ENCODE measurements around the gene PNLDC1.
"Not testable (repeated sequence)": the region's sequence is repeated elsewhere in the genome, so short reads cannot be mapped to it uniquely, and the experiment has no call there.

PNLDC1 gene

DNA sequence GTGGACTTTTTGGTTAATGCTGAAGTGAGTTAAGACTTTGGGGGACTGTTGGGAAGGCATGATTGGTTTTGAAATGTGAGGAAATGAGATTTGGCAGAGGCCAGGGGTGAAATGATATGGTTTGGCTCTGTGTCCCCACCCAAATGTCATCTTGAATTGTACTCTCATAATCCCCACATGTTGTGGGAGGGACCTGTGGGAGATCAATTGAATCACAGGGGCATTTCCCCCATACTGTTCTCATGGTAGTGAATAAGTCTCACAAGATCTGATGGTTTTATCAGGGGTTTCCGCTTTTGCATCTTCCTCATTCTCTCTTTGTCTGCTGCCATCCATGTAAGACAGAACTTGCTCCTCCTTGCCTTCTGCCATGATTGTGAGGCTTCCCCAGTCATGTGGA, 49.8 kb downstream of the PNLDC1 start:
- not testable (repeated sequence) for DNase-seq (ENCODE audit: low spot score)

DNA sequence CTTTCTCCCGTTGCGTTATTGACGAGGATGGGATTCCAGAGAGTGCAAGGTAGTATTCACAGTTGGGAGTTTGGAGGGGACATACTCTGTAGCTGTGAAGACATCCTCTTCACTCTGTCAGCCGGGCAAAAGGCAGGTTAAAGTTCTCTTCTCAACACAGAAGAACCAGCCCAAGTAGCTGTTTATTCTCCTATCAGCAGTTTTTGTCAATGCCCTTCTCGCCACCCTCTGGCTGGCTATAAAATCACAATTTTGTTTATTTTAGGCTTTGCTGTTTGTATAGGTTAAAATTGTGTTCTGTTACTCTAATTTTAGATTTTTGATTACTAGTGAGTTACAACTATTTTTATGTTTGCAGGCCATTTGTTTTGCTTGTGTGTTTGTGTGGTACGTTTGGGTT, 52.8 kb downstream of the PNLDC1 start:
- DNase-seq (ENCODE audit: low spot score), result no peak

DNA sequence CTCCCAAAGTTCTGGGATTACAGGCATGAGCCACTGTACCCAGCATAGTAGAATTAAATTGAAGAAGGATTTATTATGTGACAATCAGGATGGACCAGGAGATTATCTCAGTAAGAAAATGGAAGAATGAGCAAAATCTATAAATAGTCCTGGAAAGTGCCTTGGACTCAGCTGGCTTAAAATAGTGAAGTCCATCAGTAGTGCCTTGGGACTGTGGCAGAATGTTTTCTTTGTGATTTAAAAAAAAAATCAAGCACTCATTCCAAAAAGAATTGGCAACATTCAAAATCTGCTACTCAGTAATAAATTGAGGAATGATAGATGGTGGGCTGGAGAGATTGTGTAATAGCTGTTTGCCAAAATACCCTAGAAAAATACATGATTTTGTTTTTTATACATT, 53.7 kb downstream of the PNLDC1 start:
- no peak for DNase-seq (ENCODE audit: low spot score)

DNA sequence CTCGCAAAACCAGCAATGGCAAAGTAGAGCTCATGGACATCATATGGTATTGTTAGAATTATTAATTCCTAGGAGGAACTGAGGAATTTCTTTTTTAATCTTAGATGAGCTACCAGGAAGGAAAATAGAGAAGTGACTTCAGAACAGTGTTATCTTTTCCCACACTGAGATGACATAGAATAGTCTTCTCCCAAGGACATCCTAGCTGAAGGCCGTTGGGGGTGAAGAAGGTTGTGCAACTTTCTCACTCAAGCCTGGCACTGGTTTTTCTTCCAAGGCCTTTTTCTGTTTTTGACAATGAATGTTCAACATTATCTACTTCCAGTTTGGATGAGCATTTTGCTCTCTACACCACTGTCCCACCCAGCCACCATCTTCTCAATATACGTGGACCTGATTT, 54.9 kb downstream of the PNLDC1 start:
- DNase-seq (ENCODE audit: low spot score), result no peak

DNA sequence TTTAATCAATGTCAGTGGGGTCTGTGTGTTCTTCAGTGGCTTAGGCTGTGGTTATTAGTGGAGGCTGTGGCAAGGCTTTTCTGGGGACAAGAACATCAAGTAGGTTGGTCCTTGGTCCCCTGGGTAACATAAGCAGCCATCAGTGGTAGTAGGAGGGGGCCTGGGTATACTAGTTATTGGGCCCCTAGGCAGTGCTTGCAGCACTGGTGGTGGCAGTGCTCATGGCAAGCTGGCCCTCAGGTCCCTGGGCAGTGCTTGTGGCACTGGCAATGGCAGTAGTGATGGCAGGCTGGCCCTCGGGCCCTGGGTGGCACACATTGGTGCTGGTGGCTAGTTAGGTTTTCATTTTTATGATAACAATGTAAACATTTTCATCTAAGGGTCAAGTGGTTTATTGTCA, 58.2 kb downstream of the PNLDC1 start:
- DNase-seq (ENCODE audit: low spot score), result no peak

DNA sequence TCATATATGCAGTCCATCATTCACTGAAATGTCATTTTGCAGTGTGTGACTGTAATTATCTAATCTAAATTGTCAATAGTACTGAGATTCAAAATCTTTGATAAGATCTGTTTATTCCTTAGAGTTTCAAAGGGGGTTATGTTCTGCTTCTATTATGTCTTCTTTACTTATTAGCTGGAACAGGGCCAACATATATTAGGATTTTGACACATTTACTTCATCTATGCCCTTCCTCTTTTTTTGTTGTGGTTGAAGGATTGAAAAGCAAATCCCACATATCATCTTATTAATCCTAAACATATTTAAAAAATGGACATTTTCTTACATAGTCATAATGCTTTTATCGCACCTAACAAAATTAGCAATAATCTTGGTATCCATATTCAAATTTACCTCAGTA, 60.4 kb downstream of the PNLDC1 start:
- no peak for DNase-seq (ENCODE audit: low spot score)

DNA sequence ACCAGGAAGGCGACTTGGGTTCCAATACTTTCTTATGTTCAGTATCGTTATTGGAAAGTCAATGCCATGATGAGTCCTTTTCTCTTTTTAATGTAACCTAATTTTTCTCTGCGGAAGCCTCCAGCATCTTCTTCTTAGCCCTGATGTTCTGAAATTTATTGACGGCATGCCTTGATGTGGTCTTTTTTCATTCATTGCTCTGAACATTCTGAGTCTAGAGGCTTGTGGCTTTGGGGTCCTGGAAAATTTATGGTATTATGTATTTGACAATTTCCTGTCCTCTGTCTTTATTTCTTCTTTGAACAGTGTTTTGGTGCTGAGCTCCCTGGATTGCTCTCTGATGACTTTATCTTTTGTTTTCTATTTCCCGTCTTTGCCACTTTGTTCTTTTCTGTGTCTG, 62.0 kb downstream of the PNLDC1 start:
- no peak for DNase-seq (ENCODE audit: low spot score)

DNA sequence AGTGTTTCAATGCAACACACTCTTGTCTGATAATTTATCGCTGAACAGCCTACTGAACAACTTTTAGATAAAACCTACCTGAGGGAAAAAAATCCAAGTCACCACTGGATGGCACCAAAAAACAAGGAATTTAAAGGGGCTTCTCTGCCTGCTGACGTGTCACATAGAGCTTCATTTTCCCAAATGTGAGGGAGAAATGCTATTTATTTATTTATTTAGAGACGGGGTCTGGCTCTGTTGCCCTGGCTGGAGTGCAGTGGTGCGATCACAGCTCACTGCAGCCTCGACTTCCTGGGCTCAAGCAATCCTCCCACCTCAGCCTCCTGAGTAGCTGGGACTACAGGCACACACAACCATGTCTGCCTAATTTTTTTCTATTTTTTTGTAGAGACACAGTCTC, 63.3 kb downstream of the PNLDC1 start:
- peak; percentile 76 for DNase-seq (ENCODE audit: low spot score)

DNA sequence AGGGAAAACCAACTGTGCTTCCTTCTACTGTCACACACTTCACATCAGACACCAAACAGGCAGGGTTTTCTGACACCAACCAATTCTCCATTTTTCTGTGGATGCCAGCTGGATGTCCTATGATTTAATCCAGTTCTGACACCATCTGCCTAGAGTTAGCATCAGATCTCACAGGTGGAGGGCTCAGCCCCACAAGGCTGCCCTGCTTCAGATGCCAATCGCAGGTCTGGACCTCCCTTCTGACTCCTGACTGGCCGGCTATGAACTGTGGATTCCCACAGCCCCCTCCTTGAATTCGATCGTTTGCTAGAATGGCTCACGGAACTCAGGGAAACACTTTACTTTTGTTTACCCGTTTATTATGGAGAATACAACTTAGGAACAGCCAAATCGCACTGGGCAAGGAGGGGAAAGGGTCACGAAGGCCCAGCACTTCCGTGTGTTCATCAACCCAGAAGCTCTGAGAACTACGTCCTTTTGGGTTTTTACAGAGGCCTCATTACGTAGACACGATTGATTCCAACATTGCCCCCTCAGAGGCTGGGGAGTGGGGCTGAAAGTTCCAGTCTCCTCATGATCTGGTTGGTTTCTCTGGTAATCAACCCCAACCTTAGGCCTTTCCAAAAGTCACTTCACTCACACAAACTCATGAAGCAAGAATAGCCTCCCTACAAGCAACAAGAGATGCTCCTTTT, 65.3 kb downstream of the PNLDC1 start:
- no peak for DNase-seq (ENCODE audit: low spot score)

DNA sequence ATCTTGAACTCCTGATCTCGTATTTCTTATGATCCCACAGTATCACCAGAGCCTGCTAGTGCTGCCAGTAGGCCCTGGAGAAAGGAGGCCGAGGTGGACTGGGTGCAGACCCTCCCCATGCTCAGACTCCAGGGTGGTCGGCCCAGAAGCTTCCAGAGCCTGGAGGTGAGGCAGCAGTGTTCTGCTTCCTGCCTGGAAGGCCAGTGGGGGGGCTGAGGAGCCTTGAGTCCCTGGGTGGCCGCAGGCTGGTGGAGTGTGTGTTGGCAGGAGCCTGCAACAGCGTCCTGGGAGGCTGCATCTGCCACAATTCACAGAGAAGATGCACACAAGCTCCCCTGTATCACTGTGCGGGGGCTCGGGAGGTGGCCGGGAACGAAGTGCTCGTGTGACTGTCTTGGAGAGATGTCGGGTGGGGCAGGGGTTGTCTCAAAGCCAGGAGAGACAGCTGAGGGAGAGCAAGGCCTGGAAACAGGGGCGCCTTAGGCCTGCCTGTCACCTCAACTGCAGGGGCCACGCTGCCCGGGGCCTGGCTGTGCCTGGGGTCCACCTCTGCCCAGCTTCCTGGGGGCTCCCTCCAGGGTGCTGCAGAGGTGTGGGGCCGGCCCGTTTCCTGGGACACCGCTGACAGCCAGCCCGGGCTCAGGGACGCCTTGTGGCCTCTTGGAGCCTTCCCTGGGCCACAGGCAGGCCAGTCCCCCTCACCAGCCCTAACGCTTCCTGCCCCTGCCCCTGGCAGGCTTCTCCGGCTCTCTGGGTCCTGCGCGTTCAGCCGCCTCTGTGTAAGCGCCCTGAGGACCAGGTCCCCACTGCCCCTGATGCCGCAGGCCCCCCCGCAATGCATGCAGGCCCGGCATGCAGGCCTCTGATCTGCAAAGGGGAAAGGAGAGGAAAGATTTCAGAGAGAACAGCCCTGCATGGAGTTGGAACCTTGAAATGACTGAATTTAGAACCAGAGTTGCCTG, 66.5 kb downstream of the PNLDC1 start:
- DNase-seq (ENCODE audit: low spot score), result no peak

Measured in AG08396 (cell line).